Fibroblast of skin of back (primary cell): ENCODE results near the gene ENO3. TPM values are rescaled to one million over a fixed set of nuclear protein-coding genes. Genes with fewer than 3 reads are reported as not detected.
A peak's percentile ranks its signal among the peaks of the same experiment; 100 is the strongest.
"Not testable (repeated sequence)": the region's sequence is repeated elsewhere in the genome, so short reads cannot be mapped to it uniquely, and the experiment has no call there.

Experiments
- DNase-seq: peaks from one replicate; pipeline ENCODE4 v3.0.0-alpha.2; 2013
- polyA plus RNA-seq, 2 experiments: library from polyadenylated mRNA; unstranded; fragments of 120-200 nt; gene quantifications; one replicate each; pipeline ENCODE4 v1.2.1, GENCODE V29; 2013; ENCODE audit not compliant: insufficient read length in 2 of 2

ENO3 gene
- polyA plus RNA-seq (2013, experiment 1 of 2; ENCODE audit: insufficient read length): 14.5 TPM
- 11.5 TPM for polyA plus RNA-seq (2013, experiment 2 of 2; ENCODE audit: insufficient read length)

- no peak for DNase-seq
Measured at GRCh38 chr17:4950746-4951204, at the start of gene ENO3. ENO3 (plus strand) TSS chr17:4951119; CDS start chr17:4951830, 711 bp downstream.

- DNase-seq: no peak
Measured at GRCh38 chr17:4901648-4902344, 49.1 kb upstream of the ENO3 start.

- DNase-seq: no peak
Measured at GRCh38 chr17:4902540-4902939, 48.4 kb upstream of the ENO3 start.

DNA sequence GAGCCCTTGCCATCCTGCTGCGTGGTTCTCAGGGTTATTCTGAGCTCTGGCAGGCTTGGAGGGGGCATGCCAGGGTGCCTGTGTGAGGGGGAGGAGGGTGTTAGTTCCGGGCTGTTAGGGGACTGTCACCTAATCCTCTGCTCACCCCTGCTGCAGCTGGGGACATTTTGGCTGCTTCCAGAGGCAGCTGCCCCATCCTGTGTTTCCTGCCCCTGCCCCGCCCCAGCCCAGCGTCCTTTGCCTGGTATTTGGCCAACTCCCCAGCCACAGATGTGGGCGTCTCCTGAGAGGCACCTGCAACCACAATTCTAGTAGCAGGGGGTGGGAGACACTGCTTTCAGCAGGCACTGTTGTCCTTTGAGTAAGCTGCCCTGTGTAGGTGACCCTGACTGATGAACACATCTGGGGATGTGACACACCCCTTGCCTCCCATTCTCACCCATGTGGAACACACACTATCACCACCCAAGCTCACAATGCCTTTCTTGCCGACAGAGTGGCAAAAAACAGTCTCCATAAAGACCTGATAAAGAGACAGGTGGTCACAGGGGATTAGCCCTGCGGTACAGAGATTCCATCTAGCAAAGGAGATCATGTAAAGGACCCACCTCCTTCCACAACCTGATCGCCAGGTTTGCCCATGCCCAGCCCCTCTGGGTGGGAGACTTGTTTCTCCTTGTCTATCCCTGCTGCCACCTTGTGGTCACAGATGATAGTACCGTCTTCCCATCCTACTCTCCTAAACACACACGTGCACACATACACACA, 47.7 kb upstream of the ENO3 start, which contains the start of gene CHRNE:
Gene CHRNE (minus strand): TSS at position 48 of the 768 bp plus-strand sequence. CDS start 35 bp downstream, at position 13.
- DNase-seq: peak; percentile 66

DNA sequence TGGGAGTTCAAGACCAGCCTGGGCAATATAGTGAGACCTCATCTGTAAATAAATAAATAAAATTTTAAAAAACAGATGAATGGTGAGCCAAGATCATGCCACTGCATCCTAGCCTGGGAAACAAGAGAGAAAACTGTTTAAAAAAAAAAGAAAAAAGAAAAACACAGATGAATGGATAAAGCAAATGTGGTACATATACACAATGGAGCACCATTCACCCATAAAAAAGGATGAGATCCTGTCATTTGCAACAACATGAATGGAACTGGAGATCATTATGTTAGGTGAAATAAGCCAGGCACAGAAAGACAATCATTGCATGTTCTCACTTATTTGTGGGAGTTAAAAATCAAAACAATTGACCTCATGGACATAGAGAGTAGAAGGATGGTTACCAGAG, 44.3 kb upstream of the ENO3 start:
- not testable (repeated sequence) for DNase-seq

- DNase-seq: peak; percentile 16
Measured at GRCh38 chr17:4908301-4908700, 42.6 kb upstream of the ENO3 start.

DNA sequence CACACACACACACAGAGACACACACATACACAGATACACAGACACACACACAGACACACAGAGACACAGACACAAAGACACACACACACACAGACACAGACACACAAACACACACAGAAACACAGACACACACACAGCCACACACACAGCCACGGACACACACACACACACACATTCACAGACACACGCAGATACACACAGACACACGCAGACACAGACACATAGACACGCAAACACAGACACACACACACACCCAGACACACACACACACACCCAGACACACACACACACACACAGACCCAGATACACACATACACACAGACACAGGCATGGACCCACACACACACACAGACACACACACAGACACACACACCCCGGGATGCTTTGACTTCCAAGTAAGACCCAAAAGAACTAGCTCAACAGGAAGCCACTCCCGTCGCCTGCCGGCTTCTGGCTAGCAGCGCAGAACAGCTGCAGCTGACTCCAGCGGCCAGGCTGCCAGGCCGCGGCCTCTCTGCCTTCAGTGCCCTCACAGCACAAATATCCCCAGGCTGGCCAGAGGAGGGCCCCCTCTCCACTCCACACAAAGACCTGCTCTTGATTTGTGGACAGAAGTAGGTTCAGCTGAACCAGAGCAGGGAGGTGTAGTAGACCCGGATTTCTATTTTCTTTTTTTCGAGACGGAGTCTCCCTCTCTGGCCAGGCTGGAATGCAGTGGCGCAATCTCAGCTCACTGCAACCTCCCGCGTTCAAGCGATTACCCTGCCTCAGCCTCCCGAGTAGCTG, 42.0 kb upstream of the ENO3 start:
- DNase-seq: peak; percentile 90

- peak; percentile 23 for DNase-seq
Measured at GRCh38 chr17:4913994-4914393, 36.9 kb upstream of the ENO3 start.

DNA sequence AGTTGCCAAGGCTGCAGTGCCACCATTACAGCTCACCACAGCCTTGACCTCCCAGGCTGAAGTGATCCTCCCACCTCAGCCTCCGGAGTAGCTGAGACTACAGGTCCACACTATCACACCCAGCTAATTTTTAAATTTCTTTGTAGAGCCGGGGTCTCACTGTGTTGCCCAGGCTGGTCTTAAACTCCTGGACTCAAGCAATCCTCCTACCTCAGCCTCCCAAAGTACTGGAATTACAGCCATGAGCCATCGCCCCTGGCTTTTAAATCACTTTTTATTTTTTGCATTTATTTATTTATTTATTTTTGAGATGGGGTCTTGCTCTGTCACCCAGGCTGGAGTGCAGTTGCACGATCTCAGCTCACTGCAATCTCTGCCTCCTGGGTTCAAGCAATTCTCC, 36.4 kb upstream of the ENO3 start:
- not testable (repeated sequence) for DNase-seq

GRCh38 chr17:4919511-4920047, 31.3 kb upstream of the ENO3 start:
- no peak for DNase-seq

- DNase-seq: no peak
Measured at GRCh38 chr17:4920351-4921048, 30.4 kb upstream of the ENO3 start.

- DNase-seq: no peak
Measured at GRCh38 chr17:4921320-4921719, 29.6 kb upstream of the ENO3 start.

DNA sequence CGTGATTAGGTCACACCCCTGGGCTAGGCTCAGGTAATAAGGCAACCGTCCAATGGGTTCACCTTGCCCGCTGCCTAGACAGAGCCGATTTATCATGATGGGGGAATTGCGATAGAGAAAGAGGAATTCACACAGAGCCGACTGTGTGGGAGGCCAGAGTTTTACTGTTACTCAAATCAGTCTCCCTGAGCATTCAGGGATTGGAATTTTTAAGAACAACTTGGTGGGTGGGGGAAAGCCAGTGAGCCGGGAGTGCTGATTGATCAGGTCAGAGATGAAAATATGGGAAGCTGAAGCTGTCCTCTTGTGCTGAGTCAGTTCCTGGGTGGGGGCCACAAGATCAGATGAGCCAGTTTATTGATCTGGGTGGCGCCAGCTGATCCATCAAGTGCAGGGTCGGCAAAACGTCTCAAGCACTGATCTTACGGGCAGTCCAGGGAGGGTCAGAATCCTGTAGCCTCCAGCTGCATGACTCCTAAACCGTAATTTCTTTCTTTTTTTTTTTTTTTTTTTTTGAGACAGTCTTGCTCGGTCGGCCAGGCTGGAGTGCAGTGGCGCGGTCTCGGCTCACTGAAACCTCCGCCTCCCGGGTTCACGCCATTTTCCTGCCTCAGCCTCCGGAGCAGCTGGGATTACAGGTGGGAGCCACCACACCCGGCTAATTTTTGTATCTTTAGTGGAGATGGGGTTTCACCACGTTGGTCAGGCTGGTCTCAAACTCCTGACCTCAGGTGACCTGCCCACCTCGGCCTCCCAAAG, 24.2 kb upstream of the ENO3 start:
- DNase-seq: not testable (repeated sequence)

DNA sequence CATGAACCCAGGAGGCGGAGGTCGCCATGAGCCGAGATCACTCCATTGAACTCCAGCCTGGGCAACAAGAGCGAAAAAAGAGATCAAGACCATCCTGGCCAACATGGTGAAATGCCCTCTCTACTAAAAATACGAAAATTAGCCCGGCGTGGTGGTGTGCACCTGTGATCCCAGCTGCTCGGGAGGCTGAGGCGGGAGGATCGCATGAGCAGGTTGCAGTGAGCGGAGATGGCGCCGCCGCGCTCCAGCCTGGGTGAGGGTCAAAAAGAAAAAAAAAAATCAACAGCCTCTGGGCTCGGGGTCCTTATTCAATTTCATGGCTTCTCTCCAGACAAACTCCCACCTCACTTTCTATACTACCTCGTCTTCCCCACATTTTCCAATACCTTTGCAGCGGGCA, 22.0 kb upstream of the ENO3 start:
- no peak for DNase-seq

DNA sequence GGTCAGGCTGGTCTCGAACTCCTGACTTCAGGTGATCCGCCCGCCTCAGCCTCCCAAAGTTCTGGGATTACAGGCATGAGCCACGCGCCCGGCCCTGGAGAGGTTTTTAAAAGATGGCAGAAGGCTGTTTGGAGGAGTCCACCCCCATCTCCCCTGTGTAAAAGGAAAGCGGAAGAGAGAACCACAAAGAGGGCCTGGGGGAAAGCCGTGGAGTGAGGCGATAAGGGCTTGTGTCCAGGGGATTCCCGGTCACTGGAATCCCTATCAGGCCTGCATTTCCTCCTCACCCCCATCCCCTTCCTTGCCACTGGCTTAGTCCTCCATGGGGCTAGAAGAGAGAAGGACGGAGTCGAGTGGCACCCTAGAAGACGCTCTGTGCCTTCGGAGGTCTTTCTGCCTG, 19.0 kb upstream of the ENO3 start, which contains the start of gene GP1BA:
Gene GP1BA (plus strand): TSS at position 315 of the 400 bp plus-strand sequence. CDS start 328 bp downstream, outside the sequence.
- DNase-seq: no peak

- no peak for DNase-seq
Measured at GRCh38 chr17:4932756-4933155, 18.2 kb upstream of the ENO3 start.

DNA sequence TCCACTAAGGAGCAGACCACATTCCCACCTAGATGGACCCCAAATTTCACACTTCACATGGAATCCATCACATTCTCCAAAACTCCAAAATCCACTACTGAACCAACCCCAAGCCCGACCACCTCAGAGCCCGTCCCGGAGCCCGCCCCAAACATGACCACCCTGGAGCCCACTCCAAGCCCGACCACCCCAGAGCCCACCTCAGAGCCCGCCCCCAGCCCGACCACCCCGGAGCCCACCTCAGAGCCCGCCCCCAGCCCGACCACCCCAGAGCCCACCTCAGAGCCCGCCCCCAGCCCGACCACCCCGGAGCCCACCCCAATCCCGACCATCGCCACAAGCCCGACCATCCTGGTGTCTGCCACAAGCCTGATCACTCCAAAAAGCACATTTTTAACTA, 17.3 kb upstream of the ENO3 start:
- no peak for DNase-seq

DNA sequence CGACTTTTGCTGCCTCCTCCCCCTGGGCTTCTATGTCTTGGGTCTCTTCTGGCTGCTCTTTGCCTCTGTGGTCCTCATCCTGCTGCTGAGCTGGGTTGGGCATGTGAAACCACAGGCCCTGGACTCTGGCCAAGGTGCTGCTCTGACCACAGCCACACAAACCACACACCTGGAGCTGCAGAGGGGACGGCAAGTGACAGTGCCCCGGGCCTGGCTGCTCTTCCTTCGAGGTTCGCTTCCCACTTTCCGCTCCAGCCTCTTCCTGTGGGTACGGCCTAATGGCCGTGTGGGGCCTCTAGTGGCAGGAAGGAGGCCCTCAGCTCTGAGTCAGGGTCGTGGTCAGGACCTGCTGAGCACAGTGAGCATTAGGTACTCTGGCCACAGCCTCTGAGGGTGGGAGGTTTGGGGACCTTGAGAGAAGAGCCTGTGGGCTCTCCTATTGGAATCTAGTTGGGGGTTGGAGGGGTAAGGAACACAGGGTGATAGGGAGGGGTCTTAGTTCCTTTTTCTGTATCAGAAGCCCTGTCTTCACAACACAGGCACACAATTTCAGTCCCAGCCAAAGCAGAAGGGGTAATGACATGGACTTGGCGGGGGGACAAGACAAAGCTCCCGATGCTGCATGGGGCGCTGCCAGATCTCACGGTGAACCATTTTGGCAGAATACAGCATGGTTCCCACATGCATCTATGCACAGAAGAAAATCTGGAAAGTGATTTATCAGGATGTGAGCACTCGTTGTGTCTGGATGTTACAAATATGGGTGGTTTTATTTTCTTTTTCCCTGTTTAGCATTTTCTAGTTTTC, 16.5 kb upstream of the ENO3 start:
- peak; percentile 53 for DNase-seq

- DNase-seq: no peak
Measured at GRCh38 chr17:4935650-4936049, 15.3 kb upstream of the ENO3 start.

GRCh38 chr17:4936436-4936835, 14.5 kb upstream of the ENO3 start:
- DNase-seq: no peak
